Natural killer cell treated with Interleukin-12 subunit alpha and Interleukin-12 subunit beta and Interleukin-15 and Interleukin-18, amount 100 ng/mL, for 72 hours (primary cell): ENCODE results near the gene CHKB. TPM values are rescaled to one million over a fixed set of nuclear protein-coding genes. Genes with fewer than 3 reads are reported as not detected.
"Not testable (repeated sequence)": the region's sequence is repeated elsewhere in the genome, so short reads cannot be mapped to it uniquely, and the experiment has no call there.

Source experiments
- ATAC-seq, 2 donors: fragments of 150-1000 bp; cut with Tn5 transposase in 1 of 2; sonication (Bioruptor Pico), chemical (Tn5 transposase) in 1 of 2; 2 replicates each; pipeline ENCODE4 v1.10.0; 2021
- DNase-seq: peaks from one replicate; pipeline ENCODE4 v3.0.0; 2022; ENCODE audit warnings: low spot score
- H3K27ac Mint-ChIP-seq, 2 donors: 1 replicate in 1 of 2; 2 replicates in 1 of 2; pipeline ENCODE4 v1.8.0; 2022; ENCODE audit warnings: mixed read lengths in 2 of 2, mild to moderate bottlenecking in 1 of 2, moderate library complexity in 1 of 2
- H3K27me3 Mint-ChIP-seq, 2 donors: 1 replicate in 1 of 2; 2 replicates in 1 of 2; pipeline ENCODE4 v1.8.0; 2022; ENCODE audit warnings: mixed read lengths in 2 of 2
- H3K36me3 Mint-ChIP-seq: one replicate; pipeline ENCODE4 v1.8.0; 2022; ENCODE audit warnings: mixed read lengths
- H3K4me1 Mint-ChIP-seq, 2 donors: 1 replicate in 1 of 2; 2 replicates in 1 of 2; pipeline ENCODE4 v1.8.0; 2022; ENCODE audit warnings: low read depth in 2 of 2, mixed read lengths in 2 of 2, mild to moderate bottlenecking in 1 of 2
- H3K4me3 Mint-ChIP-seq: one replicate; pipeline ENCODE4 v1.8.0; 2022; ENCODE audit warnings: mixed read lengths
- H3K9me3 Mint-ChIP-seq: 2 replicates; pipeline ENCODE4 v1.8.0; 2022; ENCODE audit warnings: mixed read lengths
- total RNA-seq, 2 donors: library from RNA; stranded (reverse); gene quantifications; one replicate each; pipeline ENCODE4 v1.2.3, GENCODE V29; 2022

The CHKB gene
- total RNA-seq, 2 donors from 2014 or later, result 120 to 130 TPM

GRCh38 chr22:50548040-50548920 lies 34.4 kb downstream of the CHKB start:
- no peaks in the 10 kb centered on the region for H3K27me3 Mint-ChIP-seq
- ATAC-seq (peak; percentile 45 to 59), DNase-seq (peak; percentile 79)
- H3K9me3 Mint-ChIP-seq, result no peaks in the 10 kb centered on the region
- H3K4me3 Mint-ChIP-seq, result peak overlapping the region; percentile 30
- peak overlapping the region; percentile 56 to 78 for H3K27ac Mint-ChIP-seq
- no peaks in the 10 kb centered on the region for H3K36me3 Mint-ChIP-seq
- peaks cover 26 to 32% of the 10 kb centered on the region in 2 donors for H3K4me1 Mint-ChIP-seq

DNA sequence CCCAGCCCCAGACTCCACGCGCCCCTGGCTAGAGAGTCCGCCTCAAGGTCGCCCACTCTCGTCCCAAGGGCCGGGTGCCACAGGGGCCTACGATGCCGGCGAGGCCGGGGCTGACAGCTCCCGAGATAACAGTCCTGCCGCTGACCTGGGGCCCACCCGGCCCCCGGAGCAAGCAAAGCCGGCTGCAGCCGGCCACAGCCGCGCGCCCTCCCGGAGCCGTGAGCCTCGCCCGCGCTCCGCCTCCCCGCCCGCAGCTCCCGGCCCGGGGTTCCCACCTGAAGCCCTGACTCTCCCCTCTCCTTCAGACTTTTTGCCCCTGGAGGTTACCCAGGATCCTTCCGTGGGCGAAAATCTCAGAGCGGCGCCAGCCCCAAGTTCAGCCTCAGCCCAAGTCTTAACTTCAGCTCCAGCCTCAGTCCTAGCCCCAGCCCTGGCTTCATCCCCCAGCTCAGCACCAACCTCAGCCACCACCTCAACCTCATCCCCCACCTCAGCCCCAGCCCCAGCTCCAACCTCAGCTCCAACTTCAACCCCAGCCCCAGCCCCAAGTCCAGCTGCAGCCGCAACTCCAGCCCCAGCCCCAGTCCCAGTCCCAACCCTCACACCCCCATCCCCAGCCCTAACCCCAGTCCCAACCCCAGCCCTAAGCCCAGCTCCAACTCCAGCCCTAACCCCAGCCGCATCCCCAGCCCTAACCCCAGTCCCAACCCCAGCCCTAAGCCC lies 35.2 kb downstream of the CHKB start:
- DNase-seq, result no peak
- no peak for ATAC-seq
- Mint-ChIP-seq H3K4me3 (peak overlapping the region; percentile 66), H3K9me3 (peaks cover 2% of the 10 kb centered on the region), H3K27ac (peak overlapping the region; percentile 56 to 78), H3K4me1 (peaks cover 29 to 36% of the 10 kb centered on the region in 2 donors), H3K36me3 (peaks cover 4% of the 10 kb centered on the region), H3K27me3 (no peaks in the 10 kb centered on the region)

DNA sequence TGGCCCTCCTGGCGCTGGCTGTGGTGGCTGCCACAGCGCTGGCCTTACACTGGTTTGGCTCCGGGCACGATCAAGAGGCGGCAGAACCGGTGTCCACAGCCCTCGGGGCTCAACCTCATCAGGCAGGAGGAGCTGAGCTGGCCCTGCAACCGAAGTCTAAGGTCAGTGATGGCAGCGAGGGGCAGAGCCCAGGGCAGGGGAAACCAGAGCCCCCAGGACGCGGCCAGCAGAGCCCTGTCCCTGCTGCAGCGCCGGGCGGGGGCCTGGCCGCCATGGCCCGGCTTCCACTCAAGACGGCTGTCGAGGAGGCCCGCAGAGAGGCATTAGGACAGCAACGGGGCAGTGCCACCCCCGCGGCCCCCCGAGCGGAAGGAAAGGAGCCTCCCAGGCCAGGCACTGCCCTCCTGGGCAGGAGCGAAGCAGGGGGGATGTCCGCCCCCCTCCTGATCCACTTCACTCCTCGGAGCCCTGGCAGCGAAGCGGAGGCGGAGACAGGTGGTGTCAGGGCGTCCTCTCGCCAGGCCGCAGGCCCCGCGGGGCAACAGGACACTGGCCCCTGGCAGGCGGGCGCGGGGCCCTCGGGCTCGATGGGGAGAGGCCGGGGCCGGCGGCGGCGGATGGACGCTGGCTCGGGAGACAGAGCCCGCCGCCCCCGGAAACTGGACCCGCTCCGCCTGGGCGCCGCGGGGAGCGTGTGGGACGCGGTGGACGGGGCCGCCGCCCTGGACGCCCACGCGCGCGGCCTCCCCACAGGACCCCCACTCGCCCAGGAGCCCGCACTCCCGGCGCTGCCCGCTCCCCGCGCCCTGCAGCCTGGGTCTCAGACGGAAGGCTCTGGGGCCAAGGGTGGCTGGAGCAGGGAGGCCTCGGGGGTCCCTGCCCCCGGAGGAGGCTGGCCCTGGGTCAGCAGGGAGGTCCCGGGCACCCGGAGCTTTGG lies 36.1 kb downstream of the CHKB start:
- Mint-ChIP-seq H3K4me1 (peaks cover 37 to 44% of the 10 kb centered on the region in 2 donors), H3K27me3 (no peaks in the 10 kb centered on the region), H3K4me3 (no peak overlapping the region), H3K27ac (peak overlapping the region; percentile 79 to 90), H3K9me3 (peaks cover 3% of the 10 kb centered on the region), H3K36me3 (peaks cover 6% of the 10 kb centered on the region)
- no peak for ATAC-seq
- DNase-seq, result no peak

DNA sequence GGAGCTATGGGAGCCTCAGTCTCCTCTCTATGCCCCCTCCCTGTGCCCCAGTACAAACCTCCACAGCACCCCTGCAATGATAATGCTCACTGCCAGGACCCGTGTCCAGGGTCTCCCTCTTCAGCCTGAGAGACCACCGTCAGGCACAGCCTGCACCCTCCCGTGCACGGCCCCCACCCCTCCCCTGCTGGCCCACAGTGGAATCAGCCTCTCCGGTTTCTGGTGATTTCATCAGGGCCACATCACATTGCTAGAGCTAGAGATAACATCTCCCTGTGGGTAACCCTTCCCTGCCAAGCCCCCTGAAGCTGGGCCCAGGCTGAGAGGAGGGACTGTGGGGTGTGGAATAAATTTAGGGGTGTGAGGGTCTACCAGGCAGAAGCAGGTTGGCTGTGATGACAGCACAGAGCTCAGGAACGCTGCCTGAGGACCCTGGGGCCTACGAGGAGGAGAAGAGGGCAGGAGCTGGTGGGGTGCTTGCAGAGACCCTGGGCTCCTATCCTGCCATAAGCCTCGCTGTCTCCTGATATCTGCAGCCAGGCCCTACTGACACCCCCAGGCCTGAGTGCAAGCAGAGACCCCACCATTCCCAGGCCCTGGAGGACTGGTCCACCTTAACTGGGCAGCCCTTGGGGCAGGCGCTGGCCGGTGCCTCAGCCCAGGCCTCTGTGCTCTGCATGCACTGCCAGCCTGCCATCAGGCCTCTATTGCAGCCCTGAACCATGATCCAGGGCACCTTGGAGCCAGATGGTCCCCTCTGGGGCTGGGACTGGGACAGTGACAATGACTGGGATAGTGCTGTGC lies 36.9 kb downstream of the CHKB start, which contains the start of gene KLHDC7B:
Gene KLHDC7B (plus strand): TSS at position 378 of the 804 bp plus-strand sequence. CDS start 345 bp downstream, at position 723.
- Mint-ChIP-seq H3K4me3 (peak within 1 kb of the TSS; percentile 68), H3K9me3 (peaks cover 3% of the 10 kb centered on the region), H3K27me3 (no peaks in the 10 kb centered on the region), H3K27ac (peak within 1 kb of the TSS; percentile 79 to 90), H3K4me1 (peaks cover 44 to 51% of the 10 kb centered on the region in 2 donors), H3K36me3 (peaks cover 6% of the 10 kb centered on the region)
- ATAC-seq (no peak), DNase-seq (no peak)

GRCh38 chr22:50544746-50545253 lies 37.8 kb downstream of the CHKB start:
- H3K4me3 Mint-ChIP-seq, result peak overlapping the region; percentile 68

DNA sequence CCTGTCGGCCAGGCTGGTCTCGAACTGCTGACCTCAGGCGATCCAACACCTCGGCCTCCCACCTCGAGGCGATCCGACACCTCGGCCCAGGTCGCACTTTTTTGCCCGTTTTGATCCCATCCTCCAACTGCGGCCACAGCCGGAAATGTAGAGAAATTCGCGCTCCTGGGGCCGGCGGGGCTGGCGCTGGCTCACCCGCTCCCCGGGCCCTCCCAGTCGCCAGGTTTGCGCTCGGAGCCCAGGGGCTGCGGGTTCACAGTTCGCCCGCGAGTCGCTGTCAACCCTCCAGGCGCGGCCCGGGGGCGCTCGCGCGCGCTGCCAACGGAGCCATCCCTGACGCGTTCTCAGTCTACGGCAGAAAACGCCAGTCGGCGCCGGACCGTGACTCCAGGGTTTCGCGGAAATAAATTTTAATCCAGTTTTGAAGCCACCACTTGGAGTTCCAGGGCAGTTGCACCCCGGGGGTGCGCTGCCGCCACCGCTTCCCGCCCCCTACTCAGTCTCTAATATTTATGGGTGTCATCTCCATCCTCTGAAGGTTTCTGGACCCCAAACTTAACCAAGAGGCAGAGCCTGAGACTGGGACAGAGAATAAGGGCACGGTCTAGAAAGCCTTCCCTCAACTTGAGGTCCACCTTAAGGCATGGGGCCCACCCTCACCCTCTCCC lies 38.4 kb downstream of the CHKB start:
- Mint-ChIP-seq H3K27me3 (no peaks in the 10 kb centered on the region), H3K27ac (peak overlapping the region; percentile 79 to 90), H3K36me3 (peaks cover 6% of the 10 kb centered on the region), H3K9me3 (peaks cover 3% of the 10 kb centered on the region), H3K4me1 (peaks cover 49 to 53% of the 10 kb centered on the region in 2 donors), H3K4me3 (peak overlapping the region; percentile 68)
- peak; percentile 66 to 81 for ATAC-seq
- DNase-seq, result peak; percentile 97

More at GRCh38 chr22:50544746-50545253, 37.8 kb downstream of the CHKB start:
- ATAC-seq (no peak), DNase-seq (no peak)
- Mint-ChIP-seq H3K4me1 (peaks cover 44 to 48% of the 10 kb centered on the region in 2 donors), H3K27ac (peak overlapping the region; percentile 79 to 90), H3K27me3 (no peaks in the 10 kb centered on the region), H3K9me3 (peaks cover 3% of the 10 kb centered on the region), H3K36me3 (peaks cover 6% of the 10 kb centered on the region)

DNA sequence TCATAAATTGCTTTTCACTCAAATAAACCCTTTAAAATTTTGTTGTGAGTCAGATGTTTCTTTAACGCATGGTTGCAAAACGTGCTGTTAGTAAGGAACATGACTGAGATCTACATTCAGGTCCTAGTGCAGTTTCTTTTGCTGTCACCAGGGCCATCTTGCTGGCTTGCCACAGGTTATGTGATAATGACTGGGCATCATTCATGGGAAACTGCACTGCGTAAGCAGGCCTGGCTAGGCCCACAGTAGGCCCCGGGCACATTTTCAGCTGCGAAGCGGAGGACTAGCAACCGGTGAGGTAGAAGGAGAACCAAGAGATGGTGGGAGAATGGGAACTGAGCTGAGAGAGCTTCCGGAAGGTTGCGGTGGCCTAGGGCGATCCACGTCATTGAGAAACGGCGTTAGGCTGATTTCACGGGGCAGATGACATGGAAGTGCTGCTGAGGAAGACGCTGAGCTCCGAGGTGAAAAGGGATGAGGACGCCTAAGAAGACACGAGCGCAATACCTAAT lies 40.2 kb downstream of the CHKB start:
- Mint-ChIP-seq H3K36me3 (peaks cover 16% of the 10 kb centered on the region), H3K4me3 (peak overlapping the region; percentile 90), H3K4me1 (peaks cover 60 to 66% of the 10 kb centered on the region in 2 donors)

DNA sequence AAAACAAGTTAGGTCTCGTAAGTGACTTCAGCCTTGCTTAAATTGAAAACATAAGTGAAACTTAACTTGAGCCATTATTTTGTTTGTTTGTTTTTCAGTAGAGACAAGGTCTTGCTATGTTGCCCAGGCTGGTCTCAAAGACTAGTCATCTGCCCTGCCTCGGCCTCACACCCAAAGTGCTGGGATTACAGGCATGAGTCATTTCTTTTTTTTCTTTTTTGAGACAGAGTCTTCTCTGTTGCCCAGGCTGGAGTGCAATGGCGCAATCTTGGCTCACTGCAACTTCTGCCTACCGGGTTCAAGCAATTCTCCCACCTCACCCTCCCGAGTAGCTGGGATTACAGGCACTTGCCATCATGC lies 41.0 kb downstream of the CHKB start:
- peak overlapping the region; percentile 95 to 99 for H3K27ac Mint-ChIP-seq
- peak; percentile 90 for DNase-seq
- not testable (repeated sequence) for H3K27me3 Mint-ChIP-seq, H3K9me3 Mint-ChIP-seq
- H3K36me3 Mint-ChIP-seq, result peaks cover 16% of the 10 kb centered on the region
- peaks cover 63 to 71% of the 10 kb centered on the region in 2 donors for H3K4me1 Mint-ChIP-seq
- peak overlapping the region; percentile 90 for H3K4me3 Mint-ChIP-seq
- ATAC-seq, result peak; percentile 69 to 85

More for the DNA sequence above, 40.2 kb downstream of the CHKB start:
- H3K27me3 Mint-ChIP-seq, result no peaks in the 10 kb centered on the region
- ATAC-seq (peak; percentile 63 to 74), DNase-seq (peak; percentile 82)
- H3K27ac Mint-ChIP-seq, result peak overlapping the region; percentile 95 to 99
- H3K9me3 Mint-ChIP-seq, result peaks cover 5% of the 10 kb centered on the region

DNA sequence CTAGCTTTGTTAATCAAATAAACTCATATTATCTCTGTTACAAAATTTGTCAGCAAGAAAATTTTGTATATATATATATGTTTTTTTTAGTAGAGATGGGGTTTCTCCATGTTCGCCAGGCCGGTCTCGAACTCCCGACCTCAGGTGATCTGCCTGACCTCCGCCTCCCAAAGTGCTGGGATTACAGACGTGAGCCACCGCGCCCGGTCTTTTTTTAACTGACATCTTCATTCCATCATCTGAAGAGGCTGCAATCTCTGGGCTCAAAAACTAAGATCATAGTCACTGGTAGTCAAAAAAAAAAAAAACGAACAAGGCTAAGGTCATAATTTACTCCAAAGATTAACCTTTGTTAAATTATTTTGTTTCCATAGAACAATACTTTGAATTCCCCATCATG lies 42.3 kb downstream of the CHKB start:
- H3K27ac Mint-ChIP-seq, result peak overlapping the region; percentile 95 to 99
- H3K4me3 Mint-ChIP-seq, result peak overlapping the region; percentile 90
- H3K36me3 Mint-ChIP-seq, result peaks cover 16% of the 10 kb centered on the region
- ATAC-seq, result no peak
- no peak for DNase-seq
- H3K4me1 Mint-ChIP-seq, result peaks cover 60 to 63% of the 10 kb centered on the region in 2 donors
- peaks cover 5% of the 10 kb centered on the region for H3K9me3 Mint-ChIP-seq
- H3K27me3 Mint-ChIP-seq, result no peaks in the 10 kb centered on the region

DNA sequence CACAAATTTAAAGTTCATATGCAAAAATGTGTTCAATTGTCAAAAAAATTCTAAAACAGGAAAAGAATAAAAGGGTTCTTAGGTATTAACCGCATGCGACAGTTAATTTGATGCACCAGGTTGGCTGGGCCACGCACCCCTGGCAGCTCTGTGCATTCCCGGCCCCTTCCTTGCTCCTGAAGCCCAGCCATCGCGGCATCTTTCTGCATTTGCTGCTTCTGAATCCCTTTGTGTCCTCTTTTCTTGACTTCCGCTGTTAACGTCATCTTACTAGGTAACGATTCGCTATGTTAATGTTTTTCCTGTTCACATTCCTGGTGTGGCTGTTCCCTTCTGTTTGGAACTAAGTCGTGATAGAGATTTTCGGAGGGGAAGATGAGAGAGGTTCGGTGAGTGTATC lies 44.9 kb downstream of the CHKB start:
- H3K9me3 Mint-ChIP-seq, result peaks cover 5% of the 10 kb centered on the region
- H3K36me3 Mint-ChIP-seq, result peaks cover 16% of the 10 kb centered on the region
- H3K27ac Mint-ChIP-seq, result peak overlapping the region; percentile 95 to 99
- no peak for ATAC-seq
- H3K27me3 Mint-ChIP-seq, result no peaks in the 10 kb centered on the region
- peak overlapping the region; percentile 93 for H3K4me3 Mint-ChIP-seq
- no peak for DNase-seq
- H3K4me1 Mint-ChIP-seq, result peaks cover 61 to 65% of the 10 kb centered on the region in 2 donors

DNA sequence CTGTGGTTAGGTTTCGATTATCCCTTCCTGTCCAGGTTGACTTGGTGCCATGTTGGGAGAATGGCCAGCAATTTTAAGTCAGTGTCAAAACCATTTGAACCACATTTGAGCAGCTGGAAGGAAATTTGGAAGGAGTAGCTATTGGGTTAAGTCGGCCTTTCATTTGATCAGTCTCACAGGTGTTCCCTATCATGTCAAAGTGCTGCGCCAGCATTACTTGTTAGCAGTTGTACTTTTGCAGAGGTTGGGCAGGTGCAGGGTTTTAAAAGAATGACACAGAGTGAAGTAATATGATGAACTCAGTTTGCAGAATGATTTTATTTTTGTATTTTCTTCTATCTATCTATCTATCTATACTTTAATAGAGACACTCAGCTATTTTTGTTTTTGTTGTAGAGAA lies 46.4 kb downstream of the CHKB start:
- H3K4me1 Mint-ChIP-seq, result peaks cover 50 to 54% of the 10 kb centered on the region in 2 donors
- ATAC-seq, result no peak

DNA sequence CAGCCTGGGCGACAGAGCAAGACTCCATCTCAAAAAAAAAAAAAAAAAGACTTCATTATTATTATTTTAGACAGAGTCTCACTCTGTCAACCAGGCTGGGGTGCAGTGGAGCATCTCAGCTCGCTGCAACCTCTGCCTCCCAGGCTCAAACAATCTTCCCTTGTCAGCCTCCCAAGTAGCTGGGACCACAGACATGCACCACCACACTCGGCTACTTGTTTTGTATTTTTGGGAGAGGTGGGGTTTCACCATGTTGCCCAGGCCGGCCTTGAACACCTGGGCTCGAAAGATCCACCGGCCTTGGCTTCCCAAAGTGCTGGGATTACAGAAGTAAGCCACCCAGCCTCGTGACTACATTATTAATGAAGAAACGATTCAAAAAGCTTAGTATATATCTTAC lies 47.5 kb downstream of the CHKB start:
- DNase-seq (no peak), ATAC-seq (no peak)
- Mint-ChIP-seq H3K27me3 (no peaks in the 10 kb centered on the region), H3K4me1 (peaks cover 40 to 45% of the 10 kb centered on the region in 2 donors), H3K27ac (peak overlapping the region; percentile 92 to 95), H3K4me3 (no peak overlapping the region), H3K9me3 (peaks cover 3% of the 10 kb centered on the region), H3K36me3 (peaks cover 10% of the 10 kb centered on the region)

More for the DNA sequence above, 46.4 kb downstream of the CHKB start:
- Mint-ChIP-seq H3K9me3 (peaks cover 3% of the 10 kb centered on the region), H3K4me3 (no peak overlapping the region), H3K27me3 (no peaks in the 10 kb centered on the region), H3K36me3 (peaks cover 10% of the 10 kb centered on the region), H3K27ac (peak overlapping the region; percentile 95 to 99)
- DNase-seq, result no peak
